Measurements from ENCODE around the gene TACR3.
"Not testable (repeated sequence)": the region's sequence is repeated elsewhere in the genome, so short reads cannot be mapped to it uniquely, and the experiment has no call there.

Gene TACR3, protein sequence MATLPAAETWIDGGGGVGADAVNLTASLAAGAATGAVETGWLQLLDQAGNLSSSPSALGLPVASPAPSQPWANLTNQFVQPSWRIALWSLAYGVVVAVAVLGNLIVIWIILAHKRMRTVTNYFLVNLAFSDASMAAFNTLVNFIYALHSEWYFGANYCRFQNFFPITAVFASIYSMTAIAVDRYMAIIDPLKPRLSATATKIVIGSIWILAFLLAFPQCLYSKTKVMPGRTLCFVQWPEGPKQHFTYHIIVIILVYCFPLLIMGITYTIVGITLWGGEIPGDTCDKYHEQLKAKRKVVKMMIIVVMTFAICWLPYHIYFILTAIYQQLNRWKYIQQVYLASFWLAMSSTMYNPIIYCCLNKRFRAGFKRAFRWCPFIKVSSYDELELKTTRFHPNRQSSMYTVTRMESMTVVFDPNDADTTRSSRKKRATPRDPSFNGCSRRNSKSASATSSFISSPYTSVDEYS

DNA sequence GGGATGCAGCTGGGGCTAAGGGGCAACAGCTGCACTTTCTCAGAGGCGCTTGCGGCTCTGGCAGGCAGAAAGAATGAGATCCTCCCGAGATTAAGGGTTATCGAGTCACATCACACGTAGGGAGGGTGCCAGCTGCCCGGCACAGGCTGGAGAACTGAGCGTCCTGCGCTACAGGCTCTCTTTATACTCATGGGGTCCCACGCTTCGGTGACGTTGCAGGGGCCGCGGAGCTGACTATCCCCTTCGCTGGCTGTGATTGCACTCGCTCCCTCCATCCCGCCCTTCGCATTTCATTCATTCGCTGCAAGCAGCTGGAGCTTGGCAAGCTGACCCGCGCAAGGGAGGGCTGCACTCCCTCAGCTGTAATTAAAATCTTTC, at the start of gene TACR3:
TSS of gene TACR3 (minus strand) at position 156 of the 378 bp plus-strand sequence. CDS start 310 bp downstream, outside the sequence.
- peak in 4 of 56 donors; percentile 3 to 11 (median 8) for DNase-seq

DNA sequence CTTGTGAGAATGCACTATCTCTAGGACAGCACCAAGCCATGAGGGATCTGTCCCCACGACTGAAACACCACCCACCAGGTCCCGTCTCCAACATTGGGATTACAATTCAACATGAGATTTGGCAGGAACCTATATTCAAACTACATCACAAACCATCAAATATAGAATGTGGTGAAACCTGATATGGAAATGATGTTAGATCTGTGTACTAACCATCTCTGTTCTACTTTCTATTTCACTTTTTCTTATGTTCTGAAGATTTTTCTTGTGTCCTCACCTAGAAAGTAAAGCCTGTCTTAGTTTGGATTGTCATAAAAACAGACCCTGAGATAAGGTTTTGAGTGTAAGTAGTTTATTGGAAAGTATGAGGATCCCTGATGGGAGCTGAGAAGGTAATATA, 37.8 kb upstream of the TACR3 start:
- DNase-seq, result no peak

DNA sequence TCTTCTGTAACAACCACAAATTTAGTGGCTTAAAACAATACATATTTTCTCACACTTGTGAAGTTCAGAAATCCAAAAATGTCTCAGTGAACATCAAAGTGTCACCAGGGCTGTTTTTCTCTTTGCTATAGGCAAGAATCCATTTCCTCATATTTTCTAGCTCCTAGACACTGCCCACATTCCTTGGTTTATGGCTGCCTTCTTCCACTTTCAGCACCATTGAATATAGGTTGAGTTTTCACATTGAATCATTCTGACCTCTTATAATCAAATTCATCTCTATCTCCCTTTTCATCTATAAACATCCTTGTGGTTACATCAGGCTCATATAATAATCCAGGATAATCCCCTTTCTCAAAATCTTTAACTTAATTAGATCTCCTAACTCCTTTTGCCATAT, 37.0 kb upstream of the TACR3 start:
- DNase-seq, result no peak

DNA sequence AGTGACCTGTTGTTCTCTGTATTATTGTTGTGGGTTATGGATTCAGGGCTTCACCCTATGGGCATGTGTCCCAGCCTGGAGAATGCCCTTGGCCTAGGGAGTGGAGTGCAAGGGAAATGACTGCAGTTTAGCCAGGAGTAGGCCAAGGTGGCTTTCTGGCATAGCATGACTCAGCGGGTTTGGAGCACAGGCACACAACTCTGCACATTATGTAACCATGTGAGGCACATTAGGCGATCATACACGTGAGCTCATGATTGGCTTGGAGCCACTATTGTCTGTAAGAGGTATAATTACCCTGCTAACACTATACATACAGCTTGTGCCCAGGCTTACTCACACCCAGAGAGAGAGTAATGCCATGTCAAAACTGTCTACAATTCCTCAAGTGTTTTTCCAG, 35.1 kb upstream of the TACR3 start:
- DNase-seq, result no peak

DNA sequence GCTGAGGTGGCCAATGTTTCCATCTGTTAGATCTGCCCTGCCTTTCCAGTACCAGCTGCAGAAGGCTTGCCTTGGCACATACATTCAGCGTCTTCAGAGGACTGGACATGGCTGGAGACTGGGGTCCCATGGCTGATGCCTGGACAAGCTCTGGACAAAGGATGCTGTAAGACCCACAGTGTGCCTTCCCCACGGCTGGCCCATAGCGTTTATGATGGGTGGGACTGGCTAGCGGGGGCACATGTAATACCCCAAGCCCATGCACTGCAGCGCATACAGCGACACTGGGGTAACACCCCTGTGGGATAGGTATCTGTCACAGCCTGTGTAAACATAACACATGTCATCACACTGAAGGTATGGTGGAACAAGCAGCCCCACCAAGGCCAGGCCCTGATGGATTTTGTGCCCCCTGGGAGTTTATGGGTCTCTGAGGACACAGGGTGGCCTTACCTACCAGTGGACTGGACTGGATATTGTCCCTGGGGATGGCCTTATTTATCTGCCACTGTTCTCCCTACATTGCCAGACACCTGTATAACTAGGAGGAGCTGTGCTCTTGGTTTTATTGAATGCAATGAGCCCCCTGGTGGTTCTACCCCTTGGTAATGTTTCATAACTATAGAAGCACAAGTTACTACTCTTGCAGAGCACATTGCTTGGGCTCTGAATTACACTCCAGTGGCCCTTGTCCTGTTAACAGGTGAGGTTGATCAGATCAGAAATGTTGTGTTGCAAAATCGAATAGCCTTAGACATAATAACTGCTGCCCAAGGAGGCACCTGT, 34.3 kb upstream of the TACR3 start:
- no peak for DNase-seq

DNA sequence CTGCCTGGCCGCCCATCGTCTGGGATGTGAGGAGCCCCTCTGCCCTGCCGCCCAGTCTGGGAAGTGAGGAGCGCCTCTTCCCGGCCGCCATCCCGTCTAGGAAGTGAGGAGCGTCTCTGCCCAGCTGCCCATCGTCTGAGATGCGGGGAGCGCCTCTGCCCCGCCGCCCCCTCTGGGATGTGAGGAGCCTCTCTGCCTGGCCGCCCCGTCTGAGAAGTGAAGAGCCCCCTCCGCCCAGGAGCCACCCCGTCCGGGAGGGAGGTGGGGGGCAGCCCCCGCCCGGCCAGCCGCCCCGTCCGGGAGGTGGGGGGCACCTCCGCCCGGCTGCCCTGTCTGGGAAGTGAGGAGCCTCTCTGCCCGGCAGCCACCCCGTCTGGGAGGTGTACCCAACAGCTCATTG, 3.4 kb upstream of the TACR3 start:
- not testable (repeated sequence) for DNase-seq

DNA sequence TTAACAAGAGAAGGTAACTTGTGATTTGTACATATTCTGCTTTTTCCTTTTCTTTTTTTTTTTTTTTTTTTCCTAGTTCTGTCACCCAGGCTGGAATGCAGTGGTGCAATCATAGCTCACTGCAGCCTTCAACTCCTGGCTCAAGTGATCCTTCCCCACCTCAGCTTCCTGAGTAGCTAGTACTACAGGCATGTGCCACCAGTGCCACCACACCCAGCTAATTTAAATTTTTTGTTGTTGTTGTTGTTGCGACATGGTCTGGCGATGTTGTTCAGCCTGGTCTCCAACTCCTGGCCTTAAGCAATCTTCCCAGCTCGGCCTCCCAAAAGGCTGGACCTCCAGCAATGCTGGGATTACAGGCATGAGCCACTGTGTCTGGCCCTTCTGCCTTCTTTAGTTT, 1.5 kb upstream of the TACR3 start:
- DNase-seq, result no peak

DNA sequence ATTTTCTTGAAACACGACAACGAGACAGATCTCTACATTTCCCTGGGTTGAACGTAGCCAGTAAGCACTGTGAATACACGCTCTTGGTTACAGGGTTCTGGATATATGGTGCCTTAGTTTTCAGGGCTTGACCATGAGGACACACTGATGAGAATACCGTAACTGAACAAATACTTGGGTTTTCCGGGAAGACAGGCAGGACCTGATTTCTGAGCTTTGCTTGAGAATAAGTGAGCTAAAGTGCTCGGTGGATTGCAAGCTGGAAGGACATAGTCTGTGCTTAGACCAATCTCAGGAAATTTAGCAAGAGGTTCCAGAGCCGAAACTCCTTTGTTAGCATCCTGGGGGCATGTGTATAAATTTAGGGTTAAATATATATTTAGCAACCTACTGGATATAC, 876 bp upstream of the TACR3 start:
- no peak for DNase-seq

DNA sequence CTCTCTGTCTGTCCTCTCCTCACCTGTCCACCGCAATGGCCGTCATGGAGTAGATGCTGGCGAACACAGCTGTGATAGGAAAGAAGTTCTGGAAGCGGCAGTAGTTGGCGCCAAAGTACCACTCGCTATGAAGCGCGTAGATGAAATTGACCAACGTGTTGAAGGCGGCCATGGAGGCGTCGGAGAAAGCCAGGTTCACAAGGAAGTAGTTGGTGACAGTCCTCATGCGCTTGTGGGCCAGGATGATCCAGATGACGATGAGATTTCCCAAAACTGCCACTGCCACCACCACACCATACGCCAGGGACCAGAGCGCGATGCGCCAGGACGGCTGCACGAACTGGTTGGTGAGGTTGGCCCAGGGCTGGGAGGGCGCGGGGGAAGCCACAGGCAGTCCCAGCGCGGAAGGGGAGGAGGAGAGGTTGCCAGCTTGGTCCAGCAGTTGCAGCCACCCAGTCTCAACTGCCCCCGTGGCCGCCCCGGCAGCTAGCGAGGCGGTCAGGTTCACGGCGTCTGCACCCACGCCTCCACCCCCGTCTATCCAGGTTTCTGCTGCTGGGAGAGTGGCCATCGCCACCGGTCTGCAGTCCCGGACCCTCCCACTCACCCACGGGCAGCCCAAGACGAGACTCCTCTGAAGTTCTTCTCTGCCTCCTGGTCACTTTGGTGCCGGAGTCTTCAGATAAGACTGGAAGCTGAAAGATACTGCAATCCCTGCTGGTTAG, 518 bp downstream of the TACR3 start:
- no peak for DNase-seq

DNA sequence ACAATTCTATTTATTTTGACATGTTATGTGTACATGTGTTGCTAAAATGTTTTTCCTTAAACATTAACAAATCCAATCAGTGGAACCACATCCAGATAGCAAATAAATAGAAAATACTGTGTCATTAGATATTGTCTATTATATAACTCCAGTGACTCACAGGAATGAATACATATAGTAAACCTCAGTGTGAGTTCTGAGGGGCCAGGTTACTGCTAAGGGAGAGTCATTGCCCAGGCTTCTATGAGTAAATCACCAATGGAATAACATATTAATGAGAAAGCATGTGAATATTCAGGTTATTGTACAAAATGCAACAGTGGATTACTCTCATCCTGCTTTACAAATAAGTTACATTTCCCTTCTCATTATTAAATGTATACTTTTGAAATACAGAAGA, 27.2 kb downstream of the TACR3 start:
- DNase-seq, result no peak

DNA sequence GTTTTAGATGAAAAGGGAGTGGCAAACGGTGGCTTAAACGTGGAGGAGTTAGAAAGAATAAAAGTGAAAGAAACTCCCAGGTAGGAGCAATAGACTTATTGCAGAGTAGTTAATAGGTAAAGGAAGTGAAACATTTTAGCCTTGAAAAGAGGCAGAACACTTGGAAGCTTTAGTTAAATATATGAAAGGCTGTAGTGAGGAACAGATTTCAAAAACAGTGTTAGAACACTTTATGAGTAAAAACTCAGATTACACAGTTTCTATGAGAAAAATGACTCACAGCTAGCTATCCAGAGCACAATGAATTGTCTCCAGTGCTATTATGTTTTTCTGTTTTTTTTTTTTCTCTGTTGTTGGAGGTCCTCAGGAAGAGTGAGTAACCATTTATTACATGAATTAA, 45.8 kb downstream of the TACR3 start:
- no peak for DNase-seq

DNA sequence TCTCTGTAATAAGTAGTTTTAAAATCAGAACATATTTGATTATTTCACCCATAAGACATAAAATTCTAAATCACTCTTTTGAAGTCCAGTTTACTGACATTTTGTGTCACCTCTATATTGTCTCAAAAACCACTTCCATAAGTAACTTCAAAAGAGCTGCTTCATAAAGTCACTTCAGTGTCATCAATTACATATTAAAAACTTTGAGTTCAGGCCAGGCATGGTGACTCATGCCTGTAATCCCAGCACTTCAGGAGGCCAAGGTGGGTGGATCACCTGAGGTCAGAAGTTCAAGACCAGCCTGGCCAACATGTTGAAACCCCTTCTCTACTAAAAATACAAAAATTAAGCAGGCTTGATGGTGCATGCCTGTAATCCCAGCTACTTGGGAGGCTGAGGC, 53.0 kb downstream of the TACR3 start:
- not testable (repeated sequence) for DNase-seq

DNA sequence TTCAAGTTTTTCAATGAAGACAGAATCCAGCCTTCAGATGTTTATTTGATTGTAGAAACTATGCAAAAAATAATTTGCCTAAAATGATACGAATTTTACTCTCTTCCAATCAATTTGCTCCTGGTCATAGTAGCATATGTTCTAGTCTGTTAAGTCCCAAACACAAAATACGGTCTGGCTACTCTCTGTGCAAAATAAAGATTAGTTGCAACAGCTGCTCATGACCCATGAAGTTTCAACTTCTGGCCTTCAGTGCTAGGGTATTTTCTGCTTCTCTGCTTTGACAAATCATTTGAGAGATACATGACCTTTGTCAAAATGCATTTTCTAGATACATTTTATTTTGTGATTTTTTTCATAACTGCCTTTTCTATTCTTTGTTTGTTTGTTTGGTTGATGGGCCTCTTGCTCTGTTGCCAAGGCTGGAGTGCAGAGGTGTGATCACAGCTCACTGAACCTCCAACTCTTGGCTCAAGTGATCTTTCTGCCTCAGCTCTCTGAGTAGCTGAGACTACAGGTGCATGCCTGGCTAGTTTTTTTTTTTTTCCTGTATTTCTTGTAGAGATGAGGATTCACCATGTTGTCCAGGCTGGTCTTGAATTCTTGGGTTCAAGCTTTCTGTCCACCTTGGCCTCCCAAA, 55.2 kb downstream of the TACR3 start:
- no peak for DNase-seq

DNA sequence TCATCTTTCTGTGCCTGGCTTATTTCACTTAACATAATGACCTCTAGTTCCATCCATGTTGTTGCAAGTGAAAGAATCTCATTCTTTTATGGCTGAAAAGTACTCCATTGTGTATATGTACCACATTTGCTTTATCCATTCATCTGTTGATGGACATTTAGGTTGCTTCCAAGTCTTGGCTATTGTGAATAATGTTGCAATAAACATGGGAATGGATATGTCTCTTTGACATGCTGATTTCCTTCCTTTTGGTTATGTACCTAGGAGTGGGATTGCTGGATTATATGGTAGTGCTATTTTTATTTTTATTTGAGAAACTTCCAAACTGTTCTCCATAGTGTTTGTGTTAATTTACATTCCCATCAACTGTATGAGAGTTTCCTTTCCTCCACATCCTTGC, 71.2 kb downstream of the TACR3 start:
- no peak for DNase-seq

DNA sequence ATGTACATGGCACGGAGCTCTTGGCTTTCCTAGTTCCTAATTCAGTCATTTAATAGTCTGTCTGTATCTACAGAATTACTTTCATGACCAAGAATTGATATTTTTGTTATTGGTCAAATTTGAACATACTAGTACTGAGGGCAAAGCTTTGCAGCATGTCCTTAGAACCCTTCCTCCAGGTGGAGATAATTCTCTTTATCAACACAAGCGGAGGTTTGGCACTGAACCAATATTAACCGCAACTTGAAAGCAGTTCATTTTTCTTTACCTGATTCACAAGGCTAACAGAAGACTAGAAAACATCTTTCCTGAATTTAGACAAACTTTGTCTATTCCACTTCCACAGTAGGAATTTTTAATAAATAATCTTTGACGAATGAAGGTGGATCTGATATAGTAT, 73.8 kb downstream of the TACR3 start:
- no peak for DNase-seq

DNA sequence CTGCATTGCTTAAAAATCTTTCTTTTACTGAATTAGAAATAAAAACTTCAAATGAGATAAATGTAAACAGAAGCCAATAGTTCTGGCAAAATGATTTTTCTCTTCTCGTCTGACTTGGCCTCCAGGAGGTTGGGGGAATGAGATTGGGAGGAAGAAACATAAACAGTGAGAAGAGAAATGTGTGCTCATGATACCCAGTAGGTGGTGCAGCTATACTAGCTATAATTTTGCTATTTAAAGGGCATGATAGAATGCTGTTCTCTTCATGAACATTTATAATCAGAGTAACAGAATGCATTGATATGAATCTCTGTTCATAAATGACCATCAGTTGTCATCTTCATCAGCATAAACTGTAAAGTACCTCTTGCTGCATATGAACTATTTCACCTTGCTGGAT, 85.5 kb downstream of the TACR3 start:
- DNase-seq, result no peak

DNA sequence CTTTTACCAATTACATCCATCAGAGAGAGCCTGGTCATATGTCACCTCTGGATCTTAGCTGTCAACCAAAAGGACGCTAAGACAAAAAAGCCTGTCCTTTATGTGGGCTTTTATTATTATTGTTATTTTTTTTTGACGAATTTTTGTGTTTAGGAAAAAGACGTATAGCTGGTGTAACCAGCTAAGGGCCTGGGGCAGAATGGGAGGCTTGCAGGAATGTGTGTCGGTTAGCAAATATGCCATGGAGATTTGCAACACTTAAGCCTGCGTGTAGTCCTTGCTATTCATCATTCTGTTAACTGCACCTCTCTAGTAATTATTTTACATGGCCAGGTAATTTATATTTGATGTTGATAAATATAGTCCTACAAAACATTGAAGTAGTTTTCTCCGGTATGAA, 93.5 kb downstream of the TACR3 start:
- DNase-seq, result no peak

DNA sequence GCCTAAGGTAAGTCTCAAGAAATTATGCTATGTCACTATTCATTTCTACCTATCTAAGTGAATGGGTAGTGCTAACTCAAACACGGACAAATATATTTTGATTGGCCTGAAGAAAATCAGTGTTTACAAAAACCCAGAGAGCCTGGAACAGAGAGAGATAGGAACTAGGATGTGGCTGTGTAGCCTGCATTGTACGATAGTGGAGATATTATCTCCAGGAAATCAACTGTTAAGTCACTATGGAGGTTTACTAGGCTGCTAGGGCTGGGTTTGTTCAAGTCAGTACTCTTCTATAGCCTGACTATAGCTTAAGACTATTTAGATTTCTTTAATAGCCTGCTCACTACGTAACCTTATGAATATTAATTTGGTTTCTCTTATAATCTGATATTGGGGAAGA, 127.9 kb downstream of the TACR3 start:
- DNase-seq, result no peak

DNA sequence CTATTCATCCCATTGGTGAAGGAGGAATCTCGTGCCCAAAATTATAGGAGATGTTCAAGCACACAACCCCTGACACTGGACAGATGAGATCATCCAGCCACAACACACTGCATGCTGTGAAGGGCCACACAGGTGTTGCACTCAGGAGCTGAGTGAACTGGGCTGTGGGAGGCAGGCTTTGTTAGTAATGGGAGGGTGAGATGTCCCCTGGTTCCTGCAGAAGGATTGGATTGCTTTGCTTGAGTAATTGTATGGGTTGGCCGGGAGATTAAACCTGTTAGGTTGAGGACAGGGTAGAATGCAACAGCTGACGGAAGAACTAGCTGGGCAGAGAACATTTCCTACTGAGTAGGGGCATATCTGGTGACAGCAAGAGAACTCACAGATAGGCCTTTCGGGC, 152.2 kb downstream of the TACR3 start:
- DNase-seq, result no peak

DNA sequence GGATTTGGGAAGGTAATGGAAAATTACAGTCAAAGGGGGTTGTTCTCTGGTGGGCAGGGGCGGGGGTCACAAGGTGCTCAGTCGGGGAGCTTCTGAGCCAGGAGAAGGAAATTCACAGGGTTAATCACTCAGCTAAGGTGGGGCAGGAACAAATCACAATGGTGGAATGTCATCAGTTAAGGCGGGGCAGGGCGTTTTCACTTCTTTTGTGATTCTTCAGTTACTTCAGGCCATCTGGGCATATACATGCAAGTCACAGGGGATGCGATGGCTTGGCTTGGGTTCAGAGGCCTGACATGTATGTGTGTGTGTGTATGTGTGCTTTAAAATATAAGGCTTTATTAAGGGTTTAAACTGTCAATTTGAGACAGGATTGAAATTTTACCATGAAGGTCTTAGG, 160.6 kb downstream of the TACR3 start:
- DNase-seq, result not testable (repeated sequence)

Measured in nucleus accumbens (tissue), 56 donors.